RWPE1 (cell line): Measurements from ENCODE around the gene TOLLIP.
A peak's percentile ranks its signal among the peaks of the same experiment; 100 is the strongest.

Source experiments
- CTCF ChIA-PET: fragments of 350-600 bp; sonication (Branson Sonifier 250); formaldehyde crosslinking; extraction: SDS; loops from one replicate; lab custom pipeline; 2021; lab: Yijun Ruan, JAX
- POLR2A ChIA-PET: fragments of 400-600 bp; formaldehyde crosslinking; extraction: SDS; loops from one replicate; lab custom pipeline; 2020; ENCODE audit warnings: antibody characterized with exemption; ENCODE audit not compliant: low non-redundant PET; lab: Yijun Ruan, JAX
- DNase-seq: peaks from one replicate; pipeline ENCODE4 v3.0.0; 2012; ENCODE audit warnings: low spot score
- H3K27ac ChIP-seq: fragments of 450-650 bp; 2 replicates; pipeline ENCODE4 v1.5.1; 2017
- TF ChIP-seq, protein P1 (sequence below): fragments of 450-650 bp; conservative IDR thresholded peaks from 2 replicates; pipeline ENCODE4 v1.5.1; 2017; ENCODE audit warnings: low read depth, mild to moderate bottlenecking

TOLLIP gene

GRCh38 chr11:1338201-1339065 is 29.0 kb upstream of the TOLLIP start:
- peak overlapping the region; percentile 50 for H3K27ac ChIP-seq
- ChIA-PET POLR2A (no interaction called here), CTCF (no interaction called here)
- TF ChIP-seq, protein P1, sequence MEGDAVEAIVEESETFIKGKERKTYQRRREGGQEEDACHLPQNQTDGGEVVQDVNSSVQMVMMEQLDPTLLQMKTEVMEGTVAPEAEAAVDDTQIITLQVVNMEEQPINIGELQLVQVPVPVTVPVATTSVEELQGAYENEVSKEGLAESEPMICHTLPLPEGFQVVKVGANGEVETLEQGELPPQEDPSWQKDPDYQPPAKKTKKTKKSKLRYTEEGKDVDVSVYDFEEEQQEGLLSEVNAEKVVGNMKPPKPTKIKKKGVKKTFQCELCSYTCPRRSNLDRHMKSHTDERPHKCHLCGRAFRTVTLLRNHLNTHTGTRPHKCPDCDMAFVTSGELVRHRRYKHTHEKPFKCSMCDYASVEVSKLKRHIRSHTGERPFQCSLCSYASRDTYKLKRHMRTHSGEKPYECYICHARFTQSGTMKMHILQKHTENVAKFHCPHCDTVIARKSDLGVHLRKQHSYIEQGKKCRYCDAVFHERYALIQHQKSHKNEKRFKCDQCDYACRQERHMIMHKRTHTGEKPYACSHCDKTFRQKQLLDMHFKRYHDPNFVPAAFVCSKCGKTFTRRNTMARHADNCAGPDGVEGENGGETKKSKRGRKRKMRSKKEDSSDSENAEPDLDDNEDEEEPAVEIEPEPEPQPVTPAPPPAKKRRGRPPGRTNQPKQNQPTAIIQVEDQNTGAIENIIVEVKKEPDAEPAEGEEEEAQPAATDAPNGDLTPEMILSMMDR, result no peak
- DNase-seq, result no peak

- no peak for DNase-seq
- no peak overlapping the region for H3K27ac ChIP-seq
- TF ChIP-seq, protein P1, result no peak
- ChIA-PET CTCF (no interaction called here), POLR2A (no interaction called here)
Observed at GRCh38 chr11:1337647-1338007, 28.2 kb upstream of the TOLLIP start.

DNA sequence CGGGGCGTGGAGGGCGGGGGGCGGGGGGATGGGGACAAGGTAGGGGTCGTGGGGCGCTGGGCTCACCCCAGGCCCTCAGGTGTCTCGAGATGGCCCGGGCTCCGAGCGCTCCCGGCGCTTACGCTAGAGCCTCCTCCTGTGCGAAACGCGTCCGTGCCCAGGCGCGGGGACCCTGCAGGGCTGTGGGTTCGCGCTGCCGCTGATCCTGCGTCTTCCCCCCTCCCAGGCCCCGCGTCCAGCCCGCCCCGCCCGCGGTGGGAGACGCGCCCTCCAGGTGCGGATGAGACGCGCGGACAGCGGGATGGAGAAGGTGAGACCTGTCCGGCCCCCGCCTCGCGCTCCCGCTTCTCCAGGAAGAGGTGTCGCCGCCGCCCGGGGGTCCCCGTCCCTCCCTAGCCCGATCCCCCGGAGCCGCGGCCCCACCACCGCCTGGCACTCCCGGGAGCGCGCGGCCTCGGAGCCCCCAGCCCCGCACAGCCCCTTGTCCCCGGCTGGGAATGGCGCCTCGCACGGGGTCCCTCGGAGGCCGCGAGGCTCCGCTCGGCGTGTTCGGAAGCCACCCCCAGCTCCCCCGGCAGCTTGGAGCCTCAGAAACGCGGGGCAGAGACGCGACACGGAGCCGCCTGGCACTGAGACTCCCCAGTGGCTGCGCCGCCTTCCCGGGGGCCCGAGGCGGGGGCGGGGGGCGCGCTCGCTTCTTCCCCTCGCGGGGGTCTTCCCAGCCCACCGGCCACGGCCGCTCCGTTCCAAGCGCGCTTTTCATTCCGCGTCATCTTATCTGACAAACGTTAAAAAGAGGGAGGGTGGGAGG is 27.6 kb upstream of the TOLLIP start:
- H3K27ac ChIP-seq, result peak overlapping the region; percentile 26; the same call in 1 of the 2 replicates
- peak; percentile 11 for DNase-seq
- ChIA-PET CTCF (no interaction called here), POLR2A (no interaction called here)
- TF ChIP-seq, protein P1, result no peak

GRCh38 chr11:1335811-1336761 is 26.7 kb upstream of the TOLLIP start:
- H3K27ac ChIP-seq, result peak overlapping the region; percentile 85
- ChIA-PET CTCF (interaction anchor here (0.6 kb wide), 1 partner anchor 98 kb away, joined by 3 read pairs; no protein-coding TSS in a partner anchor), POLR2A (interaction anchor here (1.0 kb wide), 1 partner anchor 27 kb away, joined by 4 read pairs; the partner anchor contains the start of gene TOLLIP)
- TF ChIP-seq, protein P1, result no peak
- peak; percentile 58 for DNase-seq

DNA sequence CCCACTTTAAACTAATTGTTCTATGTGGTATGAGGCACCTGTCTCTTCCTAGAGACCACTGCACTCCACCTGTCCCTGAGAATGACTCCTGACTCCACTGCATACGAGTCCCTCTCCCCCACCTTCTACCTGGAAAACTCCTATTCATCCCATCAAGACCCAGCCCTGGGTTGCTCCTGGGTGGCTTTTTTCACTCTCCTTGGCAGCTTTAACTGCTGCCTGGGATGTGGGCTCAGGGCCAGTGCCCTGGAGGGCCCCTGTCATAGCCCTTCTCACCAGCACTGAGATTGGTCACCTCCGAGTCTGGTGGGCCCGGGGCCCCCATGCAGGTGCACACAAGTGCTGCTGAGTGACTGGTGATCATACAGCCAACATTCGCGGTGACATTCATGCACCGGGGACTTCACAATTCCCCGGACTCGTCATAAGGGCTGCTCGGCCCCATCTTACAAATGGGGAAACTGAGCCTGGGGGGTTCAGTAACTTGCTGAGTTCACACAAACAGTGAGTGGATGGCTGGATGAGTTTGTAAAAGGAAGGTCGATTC is 25.9 kb upstream of the TOLLIP start:
- ChIA-PET POLR2A (interaction anchor here (1.0 kb wide), 1 partner anchor 26 kb away, joined by 4 read pairs; the partner anchor contains the start of gene TOLLIP), CTCF (interaction anchor here (0.5 to 0.6 kb wide), 2 partner anchors 15 to 97 kb away, joined by 3 to 4 read pairs; no protein-coding TSS in a partner anchor)
- TF ChIP-seq, protein P1, result no peak
- no peak for DNase-seq
- peak overlapping the region; percentile 85 for H3K27ac ChIP-seq
